RWPE1 (cell line): ENCODE data around the gene DHX34.
A peak's percentile ranks its signal among the peaks of the same experiment; 100 is the strongest.

Experiments
- CTCF ChIA-PET: fragments of 350-600 bp; sonication (Branson Sonifier 250); formaldehyde crosslinking; extraction: SDS; loops from one replicate; lab custom pipeline; 2021; lab: Yijun Ruan, JAX
- POLR2A ChIA-PET: fragments of 400-600 bp; formaldehyde crosslinking; extraction: SDS; loops from one replicate; lab custom pipeline; 2020; ENCODE audit warnings: antibody characterized with exemption; ENCODE audit not compliant: low non-redundant PET; lab: Yijun Ruan, JAX
- DNase-seq: peaks from one replicate; pipeline ENCODE4 v3.0.0; 2012; ENCODE audit warnings: low spot score
- H3K27ac ChIP-seq: fragments of 450-650 bp; 2 replicates; pipeline ENCODE4 v1.5.1; 2017
- TF ChIP-seq, protein P1 (sequence below): fragments of 450-650 bp; conservative IDR thresholded peaks from 2 replicates; pipeline ENCODE4 v1.5.1; 2017; ENCODE audit warnings: low read depth, mild to moderate bottlenecking

The DHX34 gene

DNA sequence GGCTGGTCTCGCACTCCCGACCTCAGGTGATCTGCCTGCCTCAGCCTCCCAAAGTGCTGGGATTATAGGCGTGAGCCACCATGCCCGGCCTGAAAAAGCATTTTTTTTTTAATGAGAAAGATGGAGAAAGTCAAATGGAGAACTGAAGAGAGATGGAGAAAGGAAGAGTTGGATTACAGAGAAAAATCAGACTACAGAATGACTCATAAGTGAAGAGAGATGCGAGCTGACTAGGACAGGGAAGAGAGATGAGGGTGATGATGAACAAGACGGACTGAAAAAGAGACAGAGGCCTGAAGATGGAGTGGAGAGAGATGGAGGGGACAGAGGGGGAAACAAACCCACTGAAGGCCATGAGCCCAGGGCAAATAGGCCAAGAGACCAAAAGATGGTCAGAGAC, 1.5 kb downstream of the DHX34 start:
- H3K27ac ChIP-seq: no peak overlapping the region
- CTCF ChIA-PET: interaction anchor here (0.6 kb wide), 1 partner anchor 54 kb away, joined by 3 read pairs; no protein-coding TSS in a partner anchor
- no peak for DNase-seq
- POLR2A ChIA-PET: no interaction called here
- TF ChIP-seq, protein P1, sequence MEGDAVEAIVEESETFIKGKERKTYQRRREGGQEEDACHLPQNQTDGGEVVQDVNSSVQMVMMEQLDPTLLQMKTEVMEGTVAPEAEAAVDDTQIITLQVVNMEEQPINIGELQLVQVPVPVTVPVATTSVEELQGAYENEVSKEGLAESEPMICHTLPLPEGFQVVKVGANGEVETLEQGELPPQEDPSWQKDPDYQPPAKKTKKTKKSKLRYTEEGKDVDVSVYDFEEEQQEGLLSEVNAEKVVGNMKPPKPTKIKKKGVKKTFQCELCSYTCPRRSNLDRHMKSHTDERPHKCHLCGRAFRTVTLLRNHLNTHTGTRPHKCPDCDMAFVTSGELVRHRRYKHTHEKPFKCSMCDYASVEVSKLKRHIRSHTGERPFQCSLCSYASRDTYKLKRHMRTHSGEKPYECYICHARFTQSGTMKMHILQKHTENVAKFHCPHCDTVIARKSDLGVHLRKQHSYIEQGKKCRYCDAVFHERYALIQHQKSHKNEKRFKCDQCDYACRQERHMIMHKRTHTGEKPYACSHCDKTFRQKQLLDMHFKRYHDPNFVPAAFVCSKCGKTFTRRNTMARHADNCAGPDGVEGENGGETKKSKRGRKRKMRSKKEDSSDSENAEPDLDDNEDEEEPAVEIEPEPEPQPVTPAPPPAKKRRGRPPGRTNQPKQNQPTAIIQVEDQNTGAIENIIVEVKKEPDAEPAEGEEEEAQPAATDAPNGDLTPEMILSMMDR: no peak

DNA sequence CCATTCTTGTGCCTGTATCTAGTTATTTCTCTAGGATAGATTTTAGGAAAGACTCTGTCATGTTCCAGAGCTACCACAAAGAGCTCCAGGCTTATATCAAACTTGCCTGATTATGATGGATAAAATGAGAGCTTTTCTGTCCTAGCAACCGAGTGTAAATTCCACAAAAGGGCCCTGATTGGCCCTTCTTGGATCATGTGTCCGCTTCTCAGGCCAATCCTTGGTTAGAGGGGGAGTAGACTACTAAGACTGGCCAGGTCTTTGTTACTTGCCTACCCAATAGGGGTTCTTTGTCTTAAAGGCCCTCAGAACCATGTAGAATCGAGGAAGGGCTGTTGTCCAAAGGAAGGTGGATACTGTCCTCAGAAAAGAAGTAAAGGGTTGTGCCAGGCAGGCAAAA, 2.4 kb downstream of the DHX34 start:
- ChIA-PET POLR2A (no interaction called here), CTCF (no interaction called here)

DNA sequence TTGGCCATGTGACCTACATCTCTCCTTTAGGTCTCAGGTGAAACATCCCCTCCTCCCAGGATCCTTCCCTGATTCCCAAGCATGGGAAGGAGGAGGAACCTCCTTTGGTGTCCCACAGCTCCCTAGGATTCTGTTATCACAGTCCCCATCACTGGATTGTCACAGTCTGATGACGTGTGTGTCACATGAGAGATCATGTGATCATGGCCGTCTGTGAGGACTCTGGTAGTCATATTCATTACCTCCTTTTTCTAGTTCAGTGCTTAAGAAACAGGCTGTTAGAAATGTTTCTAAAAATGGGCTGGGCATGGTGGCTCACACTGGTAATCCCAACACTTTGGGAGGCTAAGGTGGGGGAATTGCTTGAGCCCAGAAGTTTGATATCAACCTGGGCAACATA, 3.0 kb downstream of the DHX34 start:
- CTCF ChIA-PET: interaction anchor here (0.6 kb wide), 1 partner anchor 246 kb away, joined by 3 read pairs; no protein-coding TSS in a partner anchor

More for the DNA sequence above, 2.4 kb downstream of the DHX34 start:
- no peak overlapping the region for H3K27ac ChIP-seq
- peak; percentile 65 for DNase-seq
- TF ChIP-seq, protein P1: no peak

DNA sequence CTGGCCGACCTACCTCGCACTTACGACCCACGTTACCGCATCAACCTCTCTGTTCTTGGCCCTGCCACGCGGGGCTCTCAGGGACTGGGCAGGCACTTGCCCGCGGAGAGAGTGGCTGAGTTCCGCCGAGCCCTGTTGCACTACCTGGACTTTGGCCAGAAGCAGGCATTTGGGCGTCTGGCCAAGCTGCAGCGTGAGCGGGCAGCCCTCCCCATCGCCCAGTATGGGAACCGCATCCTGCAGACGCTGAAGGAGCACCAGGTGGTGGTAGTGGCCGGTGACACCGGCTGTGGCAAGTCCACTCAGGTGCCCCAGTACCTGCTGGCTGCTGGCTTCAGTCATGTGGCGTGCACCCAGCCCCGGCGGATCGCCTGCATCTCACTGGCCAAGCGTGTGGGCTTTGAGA, 4.2 kb downstream of the DHX34 start:
- DNase-seq: no peak
- TF ChIP-seq, protein P1: no peak
- no peak overlapping the region for H3K27ac ChIP-seq
- ChIA-PET CTCF (interaction anchor here (0.6 kb wide), 1 partner anchor 46 kb away, joined by 3 read pairs; no protein-coding TSS in a partner anchor), POLR2A (no interaction called here)

More for the DNA sequence above, 3.0 kb downstream of the DHX34 start:
- no peak overlapping the region for H3K27ac ChIP-seq
- POLR2A ChIA-PET: no interaction called here
- no peak for DNase-seq
- TF ChIP-seq, protein P1: no peak

DNA sequence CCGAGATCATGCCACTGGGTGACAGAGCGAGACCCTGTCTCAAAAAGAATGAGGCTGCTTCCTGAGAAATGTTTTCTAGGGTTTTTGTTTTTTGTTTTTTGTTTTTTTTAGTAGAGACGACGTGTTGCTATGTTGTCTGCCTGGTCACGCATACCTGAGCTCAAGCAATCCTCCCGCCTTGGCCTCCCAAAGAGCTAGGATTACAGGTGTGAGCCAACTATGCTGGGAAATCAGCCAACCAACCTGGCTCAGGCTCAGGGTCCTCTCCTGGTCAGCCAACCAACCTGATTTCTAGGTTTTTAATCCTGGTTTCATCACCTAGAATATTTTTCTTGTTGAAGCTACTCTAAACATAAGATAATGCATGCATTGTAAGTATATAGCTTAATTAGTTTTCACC, 7.8 kb downstream of the DHX34 start:
- DNase-seq: no peak
- H3K27ac ChIP-seq: no peak overlapping the region; the same call in 1 of the 2 replicates
- ChIA-PET CTCF (interaction anchor here (0.8 kb wide), 1 partner anchor 1161 kb away, joined by 3 read pairs; no protein-coding TSS in a partner anchor), POLR2A (no interaction called here)
- TF ChIP-seq, protein P1: no peak

DNA sequence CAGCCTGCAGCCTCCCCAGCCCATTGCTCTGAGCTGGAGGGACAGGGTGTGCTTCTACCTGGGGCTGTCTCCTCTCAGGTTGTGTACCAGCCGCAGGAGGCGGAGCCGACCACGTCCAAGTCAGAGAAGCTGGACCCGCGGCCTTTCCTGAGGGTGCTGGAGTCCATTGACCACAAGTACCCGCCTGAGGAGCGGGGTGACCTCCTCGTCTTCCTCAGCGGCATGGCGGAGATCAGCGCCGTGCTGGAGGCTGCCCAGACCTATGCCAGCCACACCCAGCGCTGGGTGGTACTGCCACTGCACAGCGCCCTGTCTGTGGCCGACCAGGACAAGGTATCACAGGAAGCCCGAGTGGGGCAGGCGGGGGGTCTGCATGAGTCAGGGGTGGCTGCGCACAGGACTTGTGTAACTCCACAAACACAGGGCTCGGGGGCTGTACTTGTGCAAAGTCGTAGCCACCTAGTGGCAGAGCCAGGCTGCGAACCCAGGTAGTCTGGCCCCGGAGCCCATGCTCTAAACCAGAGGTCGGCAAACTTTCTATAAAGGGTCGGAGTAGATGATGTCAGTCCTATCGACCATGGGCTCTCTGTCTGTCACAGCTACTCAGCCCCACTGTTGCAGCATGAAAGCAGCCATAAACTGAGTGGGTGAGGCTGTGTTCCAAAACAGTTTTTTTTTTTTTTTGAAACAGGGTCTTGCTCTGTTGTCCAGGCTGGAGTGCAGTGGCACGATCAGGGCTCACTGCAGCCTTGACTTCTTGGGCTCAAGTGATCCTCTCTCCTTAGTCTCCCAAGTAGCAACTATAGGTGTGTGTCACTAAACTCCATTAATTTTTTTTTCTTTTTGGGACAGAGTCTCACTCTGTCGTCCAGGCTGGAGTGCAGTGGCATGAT, 8.9 kb downstream of the DHX34 start:
- no peak for DNase-seq
- CTCF ChIA-PET: interaction anchor here (1.2 kb wide), 1 partner anchor 10 kb away, joined by 5 read pairs; no protein-coding TSS in a partner anchor
- H3K27ac ChIP-seq: no peak overlapping the region
- POLR2A ChIA-PET: interaction anchor here (1.3 kb wide), 1 partner anchor 9 kb away, joined by 3 read pairs; the partner anchor contains the start of gene DHX34
- TF ChIP-seq, protein P1: no peak; the same call in 1 of the 2 replicates
